WTC11 (cell line): ENCODE data around the gene NTN3. TPM values are rescaled to one million over a fixed set of nuclear protein-coding genes. Genes with fewer than 3 reads are reported as not detected.

Experiments used
- ATAC-seq: fragments of 200-7000 bp; cut with Tn5 transposase; 2 replicates; pipeline ENCODE4 v1.10.0; 2021; ENCODE audit warnings: mild to moderate bottlenecking, moderate library complexity
- CTCF ChIA-PET: fragments of 300-600 bp; sonication (Branson Sonifier 250); formaldehyde crosslinking; loops from one replicate; lab custom pipeline; 2021; ENCODE audit warnings: antibody characterized with exemption; lab: Charles Lee
- POLR2A ChIA-PET: fragments of 350-600 bp; sonication (Branson Sonifier 250); formaldehyde crosslinking; loops from one replicate; lab custom pipeline; 2021; ENCODE audit warnings: antibody characterized with exemption; lab: Charles Lee
- DNase-seq: peaks from one replicate; pipeline ENCODE4 v3.0.0; 2021; ENCODE audit warnings: low spot score
- H3K27ac Mint-ChIP-seq: 2 replicates; pipeline ENCODE4 v1.8.0; 2021; ENCODE audit warnings: mixed read lengths
- H3K27me3 Mint-ChIP-seq: 2 replicates; pipeline ENCODE4 v1.8.0; 2021; ENCODE audit warnings: low read depth, mild to moderate bottlenecking, moderate library complexity, mixed read lengths
- H3K36me3 Mint-ChIP-seq: 2 replicates; pipeline ENCODE4 v1.8.0; 2021; ENCODE audit warnings: mixed read lengths
- H3K4me1 Mint-ChIP-seq: 2 replicates; pipeline ENCODE4 v1.8.0; 2022; ENCODE audit warnings: mixed read lengths
- H3K4me3 Mint-ChIP-seq: 2 replicates; pipeline ENCODE4 v1.8.0; 2021; ENCODE audit warnings: mild to moderate bottlenecking, moderate library complexity, mixed read lengths
- H3K9me3 Mint-ChIP-seq: 2 replicates; pipeline ENCODE4 v1.8.0; 2021; ENCODE audit warnings: mixed read lengths
- CBFB ChIP-seq: sonication (generic); formaldehyde crosslinking; IDR thresholded peaks from 2 replicates; pipeline ENCODE4 v1.8.1; 2022; ENCODE audit warnings: mild to moderate bottlenecking, low read depth, missing genetic modification reagents
- CTCF ChIP-seq: fragments of 200-600 bp; IDR thresholded peaks from 2 replicates; pipeline ENCODE4 v1.8.0; 2022; ENCODE audit warnings: antibody characterized with exemption
- E2F1 ChIP-seq: sonication (generic); formaldehyde crosslinking; IDR thresholded peaks from 2 replicates; pipeline ENCODE4 v1.8.0; 2022; ENCODE audit warnings: mild to moderate bottlenecking, missing genetic modification reagents
- ERG ChIP-seq: fragments of 250-450 bp; sonication (Bioruptor Pico); IDR thresholded peaks from 2 replicates; pipeline ENCODE4 v1.8.0; 2021; ENCODE audit warnings: mild to moderate bottlenecking
- ETV6 ChIP-seq: sonication (generic); formaldehyde crosslinking; IDR thresholded peaks from 2 replicates; pipeline ENCODE4 v1.8.1; 2022; ENCODE audit warnings: mild to moderate bottlenecking, missing genetic modification reagents
- IRF2 ChIP-seq: sonication (generic); formaldehyde crosslinking; IDR thresholded peaks from 2 replicates; pipeline ENCODE4 v1.8.0; 2022; ENCODE audit warnings: low read depth, missing genetic modification reagents, borderline replicate concordance
- JAZF1 ChIP-seq: fragments of 250-450 bp; sonication (Bioruptor Pico); IDR thresholded peaks from 2 replicates; pipeline ENCODE4 v1.9.0; 2021; ENCODE audit warnings: moderate library complexity, mild to moderate bottlenecking, inconsistent platforms
- MYBL2 ChIP-seq: sonication (generic); formaldehyde crosslinking; IDR thresholded peaks from 2 replicates; pipeline ENCODE4 v1.8.1; 2023; ENCODE audit warnings: mild to moderate bottlenecking, moderate library complexity, missing genetic modification reagents
- NR2C2 ChIP-seq: sonication (generic); formaldehyde crosslinking; IDR thresholded peaks from 2 replicates; pipeline ENCODE4 v1.8.0; 2022; ENCODE audit warnings: mild to moderate bottlenecking, missing genetic modification reagents
- PREB ChIP-seq: sonication (generic); formaldehyde crosslinking; IDR thresholded peaks from 2 replicates; pipeline ENCODE4 v1.8.1; 2022; ENCODE audit warnings: mild to moderate bottlenecking, missing genetic modification reagents, moderate library complexity, borderline replicate concordance
- RORB ChIP-seq: fragments of 250-450 bp; sonication (Bioruptor Pico); IDR thresholded peaks from 2 replicates; pipeline ENCODE4 v1.9.0; 2021; ENCODE audit warnings: mild to moderate bottlenecking
- SOX15 ChIP-seq: fragments of 250-450 bp; sonication (Bioruptor Pico); IDR thresholded peaks from 2 replicates; pipeline ENCODE4 v1.9.0; 2021; ENCODE audit warnings: mild to moderate bottlenecking
- ZNF263 ChIP-seq: sonication (generic); formaldehyde crosslinking; IDR thresholded peaks from 2 replicates; pipeline ENCODE4 v1.8.1; 2022; ENCODE audit warnings: low read depth, mild to moderate bottlenecking, moderate library complexity, missing genetic modification reagents
- ZNF281 ChIP-seq: sonication (generic); formaldehyde crosslinking; IDR thresholded peaks from 2 replicates; pipeline ENCODE4 v1.8.0; 2023; ENCODE audit warnings: mild to moderate bottlenecking, missing genetic modification reagents
- ZNF396 ChIP-seq: fragments of 250-450 bp; sonication (Bioruptor Pico); IDR thresholded peaks from 2 replicates; pipeline ENCODE4 v1.8.0; 2021; ENCODE audit warnings: mild to moderate bottlenecking, moderate library complexity, borderline replicate concordance
- ZNF416 ChIP-seq: fragments of 250-450 bp; sonication (Bioruptor Pico); IDR thresholded peaks from 2 replicates; pipeline ENCODE4 v1.9.0; 2021; ENCODE audit warnings: mild to moderate bottlenecking, inconsistent platforms
- ZNF425 ChIP-seq: fragments of 250-450 bp; sonication (Bioruptor Pico); conservative IDR thresholded peaks from 2 replicates; pipeline ENCODE4 v1.9.0; 2021; ENCODE audit warnings: mild to moderate bottlenecking
- ZNF532 ChIP-seq: fragments of 250-450 bp; sonication (Bioruptor Pico); IDR thresholded peaks from 2 replicates; pipeline ENCODE4 v1.9.0; 2021; ENCODE audit warnings: mild to moderate bottlenecking, borderline replicate concordance
- total RNA-seq: library from RNA; stranded (reverse); gene quantifications from 3 replicates; pipeline ENCODE4 v1.2.3, GENCODE V29; 2021

The NTN3 gene
- total RNA-seq, 1 experiment from 2014 or later = 0.92 TPM

GRCh38 chr16:2518823-2519710, 48.0 kb downstream of the NTN3 start:
- peak overlapping the region; percentile 62 for H3K4me3 Mint-ChIP-seq
- TF ChIP-seq PREB = no peak
- TF ChIP-seq E2F1 (CRISPR knock-in tag) = no peak
- no peak for TF ChIP-seq MYBL2
- TF ChIP-seq ZNF416 (CRISPR knock-in tag) = no peak
- no peak for TF ChIP-seq ZNF281 (CRISPR knock-in tag)
- TF ChIP-seq ZNF396 (CRISPR knock-in tag) = no peak
- no peaks in the 10 kb centered on the region for H3K9me3 Mint-ChIP-seq
- ATAC-seq = no peak
- POLR2A ChIA-PET = interaction anchor here (3.7 kb wide), 1 partner anchor 12 kb away, joined by 17 read pairs; the partner anchor contains the start of gene CEMP1
- peaks cover 26% of the 10 kb centered on the region for H3K4me1 Mint-ChIP-seq
- H3K27ac Mint-ChIP-seq = peak overlapping the region; percentile 97
- CTCF ChIA-PET = interaction anchor here (0.7 to 1.8 kb wide), 6 partner anchors 8 to 324 kb away, joined by 3 to 13 read pairs (median 4); partner anchors contain the start of gene CEMP1
- no peaks in the 10 kb centered on the region; the same call in 1 of the 2 replicates for H3K36me3 Mint-ChIP-seq
- no peaks in the 10 kb centered on the region for H3K27me3 Mint-ChIP-seq
- DNase-seq = no peak

GRCh38 chr16:2519711-2520080, 48.6 kb downstream of the NTN3 start:
- Mint-ChIP-seq H3K4me1 (peaks cover 30% of the 10 kb centered on the region), H3K36me3 (peaks cover 6% of the 10 kb centered on the region), H3K4me3 (peak overlapping the region; percentile 62), H3K9me3 (no peaks in the 10 kb centered on the region), H3K27me3 (no peaks in the 10 kb centered on the region), H3K27ac (peak overlapping the region; percentile 97)
- ChIA-PET CTCF (interaction anchor here (0.7 to 2.1 kb wide), 6 partner anchors 8 to 325 kb away, joined by 3 to 13 read pairs (median 6); partner anchors contain the start of gene CEMP1), POLR2A (interaction anchor here (0.5 to 3.7 kb wide), 6 partner anchors 12 to 364 kb away, joined by 3 to 17 read pairs (median 4); partner anchors contain the start of genes CEMP1, TBC1D24, TEDC2 and TRAF7)
- no peak for ATAC-seq
- DNase-seq = no peak
- no peak for TF ChIP-seq RORB (CRISPR knock-in tag)
- TF ChIP-seq ZNF396 (CRISPR knock-in tag) = no peak
- TF ChIP-seq SOX15 (CRISPR knock-in tag) = no peak
- TF ChIP-seq CBFB (CRISPR knock-in tag) = no peak
- no peak for TF ChIP-seq JAZF1 (CRISPR knock-in tag)
- TF ChIP-seq ZNF263 (CRISPR knock-in tag) = no peak
- TF ChIP-seq CTCF = no peak
- no peak for TF ChIP-seq ZNF532 (CRISPR knock-in tag)
- no peak for TF ChIP-seq ETV6 (CRISPR knock-in tag)
- no peak for TF ChIP-seq ZNF425
- TF ChIP-seq NR2C2 (CRISPR knock-in tag) = no peak
- no peak for TF ChIP-seq IRF2 (CRISPR knock-in tag)
- TF ChIP-seq ERG (CRISPR knock-in tag) = no peak
